ENCODE measurements around the gene HEBP2.

DNA sequence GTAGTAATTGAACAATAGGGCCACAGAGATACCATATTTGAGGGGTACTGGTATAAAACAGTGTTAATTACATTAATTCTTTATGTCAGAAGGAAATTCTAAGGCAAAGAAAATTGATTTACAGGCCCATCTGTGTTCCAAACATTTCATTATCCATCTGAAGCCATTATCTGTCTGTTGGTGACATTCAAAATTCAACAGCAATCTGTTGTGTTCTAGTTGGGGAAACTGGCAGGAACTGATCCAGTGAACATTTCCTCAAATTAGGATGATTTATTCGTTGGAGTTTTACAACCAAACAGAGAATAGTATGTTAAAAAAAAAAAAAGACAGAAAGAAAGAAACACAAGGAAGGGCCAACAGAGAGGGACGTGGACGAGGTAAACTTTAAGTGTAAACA is 30.1 kb downstream of the HEBP2 start:
- TF ChIP-seq CTCF (IDR thresholded peaks at IDR 0.05) (no peak), POLR2A (IDR thresholded peaks at IDR 0.05) (no peak)

Data from thyroid gland (tissue), 4 donors.